GM23338 (cell line): ENCODE results near the gene SNX22. TPM values are rescaled to one million over a fixed set of nuclear protein-coding genes. Genes with fewer than 3 reads are reported as not detected.
A peak's percentile ranks its signal among the peaks of the same experiment; 100 is the strongest.

Experiments used
- ATAC-seq: fragments of 200-7000 bp; cut with Tn5 transposase; 3 replicates; pipeline ENCODE4 v1.9.1; 2020
- DNase-seq: peaks from one replicate; pipeline ENCODE4 v3.0.0-alpha.2; 2015; ENCODE audit warnings: low spot score
- H2AFZ ChIP-seq: fragments of 200-600 bp; sonication (generic); 2 replicates; pipeline ENCODE4 v1.8.0; 2016; ENCODE audit warnings: antibody characterized with exemption, mild to moderate bottlenecking, moderate library complexity
- H3F3A ChIP-seq: fragments of 200-600 bp; sonication (generic); replicated peaks from 2 replicates; pipeline ENCODE4 v1.8.0; 2017; ENCODE audit warnings: antibody characterized with exemption, mixed run types, low read depth
- H3K27ac ChIP-seq: fragments of 200-600 bp; sonication (generic); 2 replicates; pipeline ENCODE4 v1.6.1; 2016; ENCODE audit warnings: low read depth
- H3K27me3 ChIP-seq: fragments of 200-600 bp; sonication (generic); 2 replicates; pipeline ENCODE4 v1.8.0; 2016; ENCODE audit warnings: mild to moderate bottlenecking, mixed run types, moderate library complexity; ENCODE audit not compliant: insufficient read depth
- H3K36me3 ChIP-seq: fragments of 200-600 bp; sonication (generic); 2 replicates; pipeline ENCODE4 v1.8.0; 2016; ENCODE audit warnings: mild to moderate bottlenecking; ENCODE audit not compliant: insufficient read depth
- H3K4me1 ChIP-seq: fragments of 200-600 bp; sonication (generic); 2 replicates; pipeline ENCODE4 v1.8.0; 2016; ENCODE audit warnings: mild to moderate bottlenecking, moderate library complexity; ENCODE audit not compliant: insufficient read depth
- H3K4me2 ChIP-seq: fragments of 200-600 bp; sonication (generic); 2 replicates; pipeline ENCODE4 v1.7.1; 2017; ENCODE audit warnings: mixed run types
- H3K4me3 ChIP-seq: fragments of 200-600 bp; sonication (generic); 2 replicates; pipeline ENCODE4 v1.6.1; 2016; ENCODE audit warnings: mixed run types
- H3K79me2 ChIP-seq: fragments of 200-600 bp; sonication (generic); replicated peaks from 2 replicates; pipeline ENCODE4 v1.8.0; 2017; ENCODE audit warnings: mild to moderate bottlenecking; ENCODE audit not compliant: insufficient read depth
- H3K9me2 ChIP-seq: fragments of 200-600 bp; sonication (generic); 2 replicates; pipeline ENCODE4 v1.8.0; 2017; ENCODE audit not compliant: insufficient read depth
- H4K20me1 ChIP-seq: fragments of 200-600 bp; sonication (generic); replicated peaks from 2 replicates; pipeline ENCODE4 v1.8.0; 2017; ENCODE audit warnings: mild to moderate bottlenecking; ENCODE audit not compliant: insufficient read depth
- H3K27ac Mint-ChIP-seq: 2 replicates; pipeline ENCODE4 v1.8.0; 2020; ENCODE audit warnings: inconsistent platforms, mild to moderate bottlenecking, moderate library complexity, mixed read lengths
- H3K27me3 Mint-ChIP-seq: 3 replicates; pipeline ENCODE4 v1.8.0; 2022; ENCODE audit warnings: low read depth, mild to moderate bottlenecking, moderate library complexity, mixed read lengths, inconsistent platforms; ENCODE audit not compliant: insufficient read depth, poor library complexity
- H3K36me3 Mint-ChIP-seq: 3 replicates; pipeline ENCODE4 v1.8.0; 2021; ENCODE audit warnings: low read depth, mild to moderate bottlenecking, inconsistent platforms, moderate library complexity, mixed read lengths
- H3K4me1 Mint-ChIP-seq: 3 replicates; pipeline ENCODE4 v1.8.0; 2020; ENCODE audit warnings: mild to moderate bottlenecking, inconsistent platforms, mixed read lengths
- H3K4me3 Mint-ChIP-seq: 3 replicates; pipeline ENCODE4 v1.8.0; 2021; ENCODE audit warnings: moderate library complexity, mild to moderate bottlenecking, inconsistent platforms, mixed read lengths
- H3K9me3 Mint-ChIP-seq: 3 replicates; pipeline ENCODE4 v1.8.0; 2020; ENCODE audit warnings: moderate library complexity, mild to moderate bottlenecking, inconsistent platforms, mixed read lengths
- CREB1 ChIP-seq: fragments of 250-450 bp; sonication (Bioruptor Pico); IDR thresholded peaks from 2 replicates; pipeline ENCODE4 v1.5.0; 2020; ENCODE audit warnings: low read depth, mild to moderate bottlenecking, moderate library complexity
- CTCF ChIP-seq, 2 experiments: fragments of 200-600 bp in 1 of 2; sonication (generic) in 1 of 2; conservative IDR thresholded peaks; 2 replicates each; pipeline versions ENCODE4 v1.5.1 to v1.6.1; 2016 to 2017; ENCODE audit warnings: antibody characterized with exemption in 2 of 2, low read depth in 2 of 2, mild to moderate bottlenecking in 2 of 2, moderate library complexity in 1 of 2
- ETS1 ChIP-seq: IDR thresholded peaks from 2 replicates; pipeline ENCODE4 v1.6.1; 2016; ENCODE audit warnings: antibody characterized with exemption
- EZH2 ChIP-seq: fragments of 200-600 bp; sonication (generic); IDR thresholded peaks from one replicate; pipeline ENCODE4 v1.8.0; 2017; ENCODE audit warnings: antibody characterized with exemption, mild to moderate bottlenecking, low read depth; ENCODE audit not compliant: unreplicated experiment
- EZH2phosphoT487 ChIP-seq: fragments of 200-600 bp; sonication (generic); IDR thresholded peaks from one replicate; pipeline ENCODE4 v1.8.1; 2018; ENCODE audit warnings: antibody characterized with exemption; ENCODE audit not compliant: unreplicated experiment
- JUNB ChIP-seq: IDR thresholded peaks from one replicate; pipeline ENCODE4 v1.6.1; 2016; ENCODE audit warnings: antibody characterized with exemption; ENCODE audit not compliant: unreplicated experiment
- NANOG ChIP-seq: IDR thresholded peaks from 2 replicates; pipeline ENCODE4 v1.6.1; 2016; ENCODE audit warnings: antibody characterized with exemption, borderline replicate concordance
- POLR2AphosphoS5 ChIP-seq: IDR thresholded peaks from 2 replicates; pipeline ENCODE4 v1.6.1; 2016; ENCODE audit warnings: antibody characterized with exemption, low read depth
- REST ChIP-seq: IDR thresholded peaks from one replicate; pipeline ENCODE4 v1.6.1; 2018; ENCODE audit warnings: antibody characterized with exemption; ENCODE audit not compliant: unreplicated experiment
- STAT1 ChIP-seq: IDR thresholded peaks from one replicate; pipeline ENCODE4 v1.6.1; 2016; ENCODE audit warnings: antibody characterized with exemption; ENCODE audit not compliant: unreplicated experiment
- ZNF114 ChIP-seq: fragments of 250-450 bp; sonication (Bioruptor Pico); IDR thresholded peaks from 2 replicates; pipeline ENCODE4 v1.5.0; 2020; ENCODE audit warnings: mild to moderate bottlenecking, moderate library complexity
- ZNF331 ChIP-seq: fragments of 250-450 bp; sonication (Bioruptor Pico); IDR thresholded peaks from 2 replicates; pipeline ENCODE4 v1.5.0; 2020; ENCODE audit warnings: low read depth, mild to moderate bottlenecking, moderate library complexity
- ZNF462 ChIP-seq: fragments of 250-450 bp; sonication (Bioruptor Pico); IDR thresholded peaks from 2 replicates; pipeline ENCODE4 v1.5.0; 2020; ENCODE audit warnings: mild to moderate bottlenecking, moderate library complexity
- polyA plus RNA-seq: library from polyadenylated mRNA; unstranded; fragments of >200 nt; fragmentation: Nextera tagmentation; extraction: Ambion mirVana; gene quantifications from 2 replicates; pipeline ENCODE4 v1.2.1, GENCODE V29; 2016
- total RNA-seq: library from RNA; depleted of rRNA; stranded (reverse); fragments of >200 nt; shearing (Covaris generic); gene quantifications from 2 replicates; pipeline ENCODE4 v1.2.3, GENCODE V29; 2014

The SNX22 gene
- total and polyA plus RNA-seq, 2 experiments from 2014 or later, result 3.7 to 5.7 TPM

GRCh38 chr15:64161688-64162477 lies 10.4 kb downstream of the SNX22 start:
- Mint-ChIP-seq H3K4me1 (peaks cover 24% of the 10 kb centered on the region), H3K4me3 (peak overlapping the region; percentile 89), H3K36me3 (peaks cover 44% of the 10 kb centered on the region), H3K27me3 (peaks cover 4% of the 10 kb centered on the region), H3K9me3 (no peaks in the 10 kb centered on the region), H3K27ac (peak overlapping the region; percentile 61)
- Histone ChIP-seq H2AFZ (0 out of 2 replicates have a peak overlapping the region, but pooled peaks have one; percentile 5), H3K27ac (peak overlapping the region; percentile 42), H3K4me2 (peak overlapping the region; percentile 96), H3K79me2 (peaks cover 21% of the 10 kb centered on the region), H4K20me1 (peaks cover 17% of the 10 kb centered on the region), H3K27me3 (no peaks in the 10 kb centered on the region), H3K4me3 (peak overlapping the region; percentile 68), H3K4me1 (peaks cover 25% of the 10 kb centered on the region), H3K36me3 (peaks cover 33% of the 10 kb centered on the region), H3F3A (peaks cover 21% of the 10 kb centered on the region; the same call in 1 of the 2 replicates), H3K9me2 (no peaks in the 10 kb centered on the region)
- TF ChIP-seq EZH2phosphoT487 (no peak), POLR2AphosphoS5 (no peak), NANOG (no peak), JUNB (no peak), EZH2 (no peak), CTCF (conservative IDR thresholded peaks at IDR 0.05; ENCODE audit: low read depth in 2 of 2) (no peak), ZNF114 (CRISPR knock-in tag) (no peak), ETS1 (no peak), REST (no peak), CREB1 (CRISPR knock-in tag) (no peak), ZNF331 (no peak), ZNF462 (CRISPR knock-in tag) (no peak), STAT1 (no peak)
- DNase-seq, result no peak
- ATAC-seq, result no peak
